OCI-LY1 (cell line): ENCODE results near the gene SIVA1.

Experiments
- EZH2 ChIP-seq: fragments of 200-600 bp; sonication (generic), shearing (Covaris generic); IDR thresholded peaks from 2 replicates; pipeline ENCODE4 v1.8.0; 2017; ENCODE audit warnings: borderline replicate concordance, mixed run types, mild to moderate bottlenecking, antibody characterized with exemption, low read length, moderate library complexity, mixed read lengths
- TF ChIP-seq, protein P1 (sequence below): fragments of 200-600 bp; sonication (generic), shearing (Covaris generic); IDR thresholded peaks from 2 replicates; pipeline ENCODE4 v1.5.1; 2017; ENCODE audit warnings: mild to moderate bottlenecking, antibody characterized with exemption, low read length, moderate library complexity, mixed read lengths

DNA sequence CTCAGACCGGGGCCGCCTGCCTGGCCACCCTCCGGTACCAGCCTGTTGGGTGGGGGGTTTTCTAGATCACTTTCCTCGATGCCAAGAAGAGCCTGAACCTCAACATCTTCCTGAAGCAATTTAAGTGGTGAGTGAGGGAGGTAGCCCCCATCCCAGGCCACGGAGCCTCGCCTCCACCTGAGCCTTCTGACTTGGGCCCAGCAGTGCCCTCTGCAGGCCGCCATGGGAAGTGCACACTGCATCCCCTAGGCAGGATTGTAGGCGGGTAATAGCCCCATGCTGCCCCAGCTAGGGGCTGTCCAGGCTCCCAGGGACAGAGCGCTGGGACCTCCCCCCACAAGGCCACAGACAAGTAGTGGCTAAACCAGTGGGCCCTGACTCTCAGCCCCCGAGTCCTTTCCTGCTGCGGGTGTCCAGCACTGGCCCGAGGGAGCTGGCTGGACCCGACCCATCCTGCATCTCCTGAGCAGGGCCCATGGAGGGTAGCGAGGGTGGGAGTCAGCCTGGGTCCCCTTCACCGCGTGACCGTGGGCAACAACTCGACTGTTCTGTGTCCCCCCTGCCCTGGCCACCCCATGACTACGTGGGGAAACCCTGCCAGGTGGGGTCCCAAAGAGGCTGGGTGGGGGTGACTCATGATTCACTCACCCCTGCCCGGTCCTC is 44.2 kb upstream of the SIVA1 start:
- TF ChIP-seq, protein P1, sequence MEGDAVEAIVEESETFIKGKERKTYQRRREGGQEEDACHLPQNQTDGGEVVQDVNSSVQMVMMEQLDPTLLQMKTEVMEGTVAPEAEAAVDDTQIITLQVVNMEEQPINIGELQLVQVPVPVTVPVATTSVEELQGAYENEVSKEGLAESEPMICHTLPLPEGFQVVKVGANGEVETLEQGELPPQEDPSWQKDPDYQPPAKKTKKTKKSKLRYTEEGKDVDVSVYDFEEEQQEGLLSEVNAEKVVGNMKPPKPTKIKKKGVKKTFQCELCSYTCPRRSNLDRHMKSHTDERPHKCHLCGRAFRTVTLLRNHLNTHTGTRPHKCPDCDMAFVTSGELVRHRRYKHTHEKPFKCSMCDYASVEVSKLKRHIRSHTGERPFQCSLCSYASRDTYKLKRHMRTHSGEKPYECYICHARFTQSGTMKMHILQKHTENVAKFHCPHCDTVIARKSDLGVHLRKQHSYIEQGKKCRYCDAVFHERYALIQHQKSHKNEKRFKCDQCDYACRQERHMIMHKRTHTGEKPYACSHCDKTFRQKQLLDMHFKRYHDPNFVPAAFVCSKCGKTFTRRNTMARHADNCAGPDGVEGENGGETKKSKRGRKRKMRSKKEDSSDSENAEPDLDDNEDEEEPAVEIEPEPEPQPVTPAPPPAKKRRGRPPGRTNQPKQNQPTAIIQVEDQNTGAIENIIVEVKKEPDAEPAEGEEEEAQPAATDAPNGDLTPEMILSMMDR: peak; percentile 97
- TF ChIP-seq EZH2: no peak
